Measurements from ENCODE around the gene PRR29.

GRCh38 chr17:63993368-63993985 lies 4.7 kb upstream of the PRR29 start:
- TF ChIP-seq CTCF (IDR thresholded peaks at IDR 0.05) (no peak), POLR2AphosphoS5 (IDR thresholded peaks at IDR 0.05) (no peak), POLR2A (IDR thresholded peaks at IDR 0.05) (no peak)

All from prostate gland (tissue), 2 donors.